K562 (cell line): ENCODE results near the gene FSTL3. TPM values are rescaled to one million over a fixed set of nuclear protein-coding genes. Genes with fewer than 3 reads are reported as not detected.

Experiments used
- ATAC-seq: fragments of 200-7000 bp; cut with Tn5 transposase; 3 replicates; pipeline ENCODE4 v1.9.1; 2020; ENCODE audit warnings: moderate library complexity
- BruUV-seq: library from RNA; stranded (reverse); fragments of 400-500 nt; replicated peaks from 2 replicates; lab custom pipeline; 2021; lab: Mats Ljungman, UMichigan
- CTCF ChIA-PET: fragments of 300-600 bp; formaldehyde crosslinking; extraction: SDS; loops from one replicate; lab custom pipeline; 2021; ENCODE audit warnings: low intra/inter-chr PET ratio; lab: Yijun Ruan, JAX
- POLR2A ChIA-PET: fragments of 300-600, 350-650 bp; sonication (Branson Sonifier 250); formaldehyde crosslinking; extraction: SDS; loops from one replicate; lab custom pipeline; 2021; ENCODE audit warnings: antibody characterized with exemption, inconsistent platforms; lab: Yijun Ruan, JAX
- DNase-seq, 4 experiments: peaks; one replicate each; pipeline versions ENCODE4 v3.0.0 to v3.0.0-alpha.2; 2011 to 2018; ENCODE audit warnings: low spot score in 3 of 4, mixed read lengths in 3 of 4; ENCODE audit errors: extremely low read depth in 1 of 4
- FAIRE-seq: peaks from 2 replicates; lab custom pipeline; 2011; peaks lifted over from hg19 to GRCh38; lab: Jason Lieb, UNC
- H2AFZ ChIP-seq: 2 replicates; pipeline ENCODE4 v1.6.0; 2011; ENCODE audit warnings: low read depth, low read length, control low read depth, inconsistent platforms
- H3K27ac ChIP-seq: fragments of 200-600 bp; 3 replicates; pipeline ENCODE4 v1.8.0; 2011; ENCODE audit warnings: low read depth, mild to moderate bottlenecking, control low read depth, inconsistent platforms, low read length, moderate library complexity, mixed read lengths; ENCODE audit errors: extremely low read depth
- H3K27me3 ChIP-seq, 2 experiments: fragments of 300-600 bp in 1 of 2; 2 replicates in 1 of 2; 3 replicates in 1 of 2; pipeline versions ENCODE4 v1.6.0 to v1.8.0; 2011; ENCODE audit warnings: inconsistent platforms in 2 of 2, low read length in 2 of 2, mild to moderate bottlenecking in 1 of 2, mixed read lengths in 1 of 2, moderate library complexity in 1 of 2; ENCODE audit not compliant: control insufficient read depth in 2 of 2, insufficient read depth in 2 of 2
- H3K36me3 ChIP-seq: fragments of 300-600 bp; 3 replicates; pipeline ENCODE4 v1.8.0; 2011; ENCODE audit warnings: mild to moderate bottlenecking, low read length, inconsistent platforms; ENCODE audit not compliant: control insufficient read depth, insufficient read depth
- H3K4me1 ChIP-seq, 2 experiments: fragments of 200-600 bp in 1 of 2; replicated peaks in 1 of 2; 2 replicates in 1 of 2; 3 replicates in 1 of 2; pipeline versions ENCODE4 v1.5.1 to v1.8.0; 2011; ENCODE audit warnings: inconsistent platforms in 2 of 2, low read length in 2 of 2, mild to moderate bottlenecking in 1 of 2, mixed read lengths in 1 of 2, moderate library complexity in 1 of 2; ENCODE audit not compliant: control insufficient read depth in 2 of 2, insufficient read depth in 2 of 2
- H3K4me2 ChIP-seq: 2 replicates; pipeline ENCODE4 v1.6.1; 2011; ENCODE audit warnings: low read length, control low read depth, inconsistent platforms, mixed read lengths; ENCODE audit not compliant: insufficient read depth
- H3K4me3 ChIP-seq: fragments of 200-600 bp; sonication (generic), shearing (Covaris generic); 2 replicates; pipeline ENCODE4 v1.5.1; 2016; ENCODE audit warnings: control low read depth, inconsistent platforms
- H3K79me2 ChIP-seq: fragments of 200-600 bp; 3 replicates; pipeline ENCODE4 v1.8.0; 2011; ENCODE audit warnings: low read length, inconsistent platforms; ENCODE audit not compliant: control insufficient read depth, insufficient read depth
- H3K9ac ChIP-seq, 2 experiments: 2 replicates each; pipeline versions ENCODE4 v1.6.0 to v1.6.1; 2011; ENCODE audit warnings: low read depth in 2 of 2, low read length in 2 of 2, control low read depth in 1 of 2, inconsistent platforms in 1 of 2, mild to moderate bottlenecking in 1 of 2, mixed read lengths in 1 of 2; ENCODE audit not compliant: insufficient read depth in 1 of 2
- H3K9me1 ChIP-seq: one replicate; pipeline ENCODE4 v1.6.0; 2011; ENCODE audit warnings: inconsistent platforms, mild to moderate bottlenecking, low read length, moderate library complexity; ENCODE audit not compliant: control insufficient read depth, insufficient read depth
- H3K9me3 ChIP-seq: replicated peaks from 2 replicates; pipeline ENCODE4 v1.5.1; 2011; ENCODE audit warnings: low read depth, low read length, inconsistent platforms; ENCODE audit not compliant: control insufficient read depth, insufficient read depth
- H4K20me1 ChIP-seq: replicated peaks from 2 replicates; pipeline ENCODE4 v1.6.1; 2011; ENCODE audit warnings: low read length, inconsistent platforms, mixed read lengths; ENCODE audit not compliant: control insufficient read depth, insufficient read depth
- GATAD2A ChIP-seq: fragments of 450-650 bp; IDR thresholded peaks from 2 replicates; pipeline ENCODE4 v1.6.1; 2017
- MXI1 ChIP-seq: IDR thresholded peaks from 2 replicates; pipeline ENCODE4 v1.6.1; 2011; ENCODE audit warnings: low read depth, mild to moderate bottlenecking, improper control_type of control experiment, low read length
- NFE2L1 ChIP-seq: fragments of 450-650 bp; IDR thresholded peaks from 2 replicates; pipeline ENCODE4 v1.6.1; 2016; ENCODE audit warnings: missing genetic modification characterization, low read depth, mild to moderate bottlenecking, missing compliant biosample characterization, moderate library complexity, borderline replicate concordance
- RUNX1 ChIP-seq: sonication (generic); IDR thresholded peaks from 2 replicates; pipeline ENCODE4 v1.6.1; 2016; ENCODE audit warnings: antibody characterized with exemption, low read depth
- SAFB ChIP-seq: fragments of 200-400 bp; formaldehyde crosslinking; IDR thresholded peaks from 2 replicates; pipeline ENCODE4 v1.6.1; 2017; ENCODE audit warnings: low read depth, low read length, borderline replicate concordance
- SFPQ ChIP-seq: fragments of 200-400 bp; formaldehyde crosslinking; IDR thresholded peaks from 2 replicates; pipeline ENCODE4 v1.6.1; 2017; ENCODE audit warnings: mild to moderate bottlenecking, low read depth, low read length, moderate library complexity
- TARDBP ChIP-seq: fragments of 450-650 bp; IDR thresholded peaks from 2 replicates; pipeline ENCODE4 v1.6.1; 2016
- TRIM28 ChIP-seq: fragments of 450-650 bp; IDR thresholded peaks from 2 replicates; pipeline ENCODE4 v1.6.1; 2017
- ZEB2 ChIP-seq: fragments of 450-650 bp; IDR thresholded peaks from 2 replicates; pipeline ENCODE4 v1.6.1; 2016
- ZNF232 ChIP-seq: sonication (generic); formaldehyde crosslinking; IDR thresholded peaks from 2 replicates; pipeline ENCODE4 v1.8.0; 2022; ENCODE audit warnings: mild to moderate bottlenecking, missing genetic modification reagents
- WGBS: fragments of 100-300 bp; shearing (Covaris generic); methylation state at CpG from one replicate; pipeline ENCODE4 v1.1.6; 2016; ENCODE audit warnings: low coverage, mixed read lengths; ENCODE audit not compliant: insufficient coverage; ENCODE audit errors: missing lambda C conversion rate; 5-methylcytosine and 5-hydroxymethylcytosine counted together
- in situ Hi-C: fragments of 300-500 bp; cut with MboI; formaldehyde crosslinking; loops from 4 replicates; pipeline ENCODE4 v1.15.0; 2018; ENCODE audit warnings: inconsistent platforms, mixed read lengths
- intact Hi-C: fragments of 100-400 bp; cut with micrococcal nuclease; formaldehyde crosslinking; loops from 2 replicates; pipeline ENCODE4 v1.14.2; 2022
- polyA plus RNA-seq, 8 experiments: library from polyadenylated mRNA; depleted of rRNA in 4 of 8; stranded (reverse) in 5 of 8; unstranded in 3 of 8; fragments of >200 nt; fragmentation: Nextera tagmentation in 2 of 8; fragmentation: Illumina TruSeq in 1 of 8; extraction: Ambion mirVana in 2 of 8; extraction: Trizol in 1 of 8; gene quantifications; 2 replicates each; pipeline versions ENCODE4 v1.2.1 to v1.2.3, GENCODE V29; 2011 to 2014; ENCODE audit warnings: inconsistent platforms in 1 of 8, missing spikeins in 1 of 8
- total RNA-seq, 7 experiments: library from RNA; depleted of rRNA in 6 of 7; stranded (reverse); fragments of >200 nt in 6 of 7; fragmentation: Illumina TruSeq in 2 of 7; extraction: Trizol in 2 of 7; gene quantifications; 2 replicates each; pipeline versions ENCODE4 v1.2.1 to v1.2.3, GENCODE V29; 2011 to 2021; ENCODE audit warnings: low replicate concordance in 1 of 7
- TF ChIP-seq, protein P1 (sequence below): IDR thresholded peaks from 2 replicates; pipeline ENCODE4 v1.6.1; 2012; ENCODE audit warnings: low read depth, low read length, improper control_type of control experiment, borderline replicate concordance
- TF ChIP-seq, protein P2 (sequence below), 2 experiments: fragments of 450-650 bp in 1 of 2; sonication (generic) in 1 of 2; formaldehyde crosslinking in 1 of 2; IDR thresholded peaks in 1 of 2; conservative IDR thresholded peaks in 1 of 2; 2 replicates each; pipeline versions ENCODE4 v1.6.1 to v1.8.1; 2016 to 2023; ENCODE audit warnings: mild to moderate bottlenecking in 2 of 2, moderate library complexity in 2 of 2, inconsistent platforms in 1 of 2, missing genetic modification reagents in 1 of 2

Gene FSTL3
- total and polyA plus RNA-seq, 9 of the 15 experiments (the other 6 are each of a cell fraction or from before 2014, with no cell fraction given) = 0.35 to 6.8 (median 4.2) TPM; not detected in 1

GRCh38 chr19:711254-711653 is 35.1 kb downstream of the FSTL3 start:
- POLR2A ChIA-PET = interaction anchor here (0.7 kb wide), 1 partner anchor 33 kb away, joined by 3 read pairs; no protein-coding TSS in a partner anchor

More at GRCh38 chr19:711254-711653, 35.1 kb downstream of the FSTL3 start:
- CTCF ChIA-PET = no interaction called here
- BruUV-seq = no TSS peak
- Histone ChIP-seq H3K4me2 (no peak overlapping the region), H3K36me3 (no peaks in the 10 kb centered on the region), H3K27ac (no peak overlapping the region), H2AFZ (no peak overlapping the region), H3K27me3 (no peaks in the 10 kb centered on the region), H4K20me1 (no peaks in the 10 kb centered on the region), H3K4me3 (no peak overlapping the region), H3K9me3 (peaks cover 1% of the 10 kb centered on the region; the same call in 1 of the 2 replicates), H3K9ac (no peak overlapping the region)
- intact Hi-C loops = no loop called here
- ATAC-seq (no peak), FAIRE-seq (no peak)
- WGBS = 37% methylated on average over 7 of the region's 8 CpGs
- TF ChIP-seq GATAD2A (no peak), ZNF232 (no peak), SAFB (no peak), TRIM28 (no peak), RUNX1 (no peak), MXI1 (no peak), TARDBP (no peak), SFPQ (no peak), NFE2L1 (no peak), ZEB2 (no peak)
- TF ChIP-seq, protein P1, sequence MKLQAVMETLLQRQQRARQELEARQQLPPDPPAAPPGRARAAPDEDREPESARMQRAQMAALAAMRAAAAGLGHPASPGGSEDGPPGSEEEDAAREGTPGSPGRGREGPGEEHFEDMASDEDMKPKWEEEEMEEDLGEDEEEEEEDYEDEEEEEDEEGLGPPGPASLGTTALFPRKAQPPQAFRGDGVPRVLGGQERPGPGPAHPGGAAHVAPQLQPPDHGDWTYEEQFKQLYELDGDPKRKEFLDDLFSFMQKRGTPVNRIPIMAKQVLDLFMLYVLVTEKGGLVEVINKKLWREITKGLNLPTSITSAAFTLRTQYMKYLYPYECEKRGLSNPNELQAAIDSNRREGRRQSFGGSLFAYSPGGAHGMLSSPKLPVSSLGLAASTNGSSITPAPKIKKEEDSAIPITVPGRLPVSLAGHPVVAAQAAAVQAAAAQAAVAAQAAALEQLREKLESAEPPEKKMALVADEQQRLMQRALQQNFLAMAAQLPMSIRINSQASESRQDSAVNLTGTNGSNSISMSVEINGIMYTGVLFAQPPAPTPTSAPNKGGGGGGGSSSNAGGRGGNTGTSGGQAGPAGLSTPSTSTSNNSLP = no peak
- TF ChIP-seq, protein P2, sequence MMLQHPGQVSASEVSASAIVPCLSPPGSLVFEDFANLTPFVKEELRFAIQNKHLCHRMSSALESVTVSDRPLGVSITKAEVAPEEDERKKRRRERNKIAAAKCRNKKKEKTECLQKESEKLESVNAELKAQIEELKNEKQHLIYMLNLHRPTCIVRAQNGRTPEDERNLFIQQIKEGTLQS (IDR thresholded peaks at IDR 0.05) = no peak
- TF ChIP-seq, protein P2 (CRISPR knock-in tag; conservative IDR thresholded peaks at IDR 0.05) = no peak
- TF ChIP-seq, all 486 proteins: peak for 0
- Histone ChIP-seq H3K4me1 (peaks cover 5 to 28% of the 10 kb centered on the region in 2 experiments; a peak in 3 of 5 replicates), H3K79me2 (no peaks in the 10 kb centered on the region), H3K9me1 (no peaks in the 10 kb centered on the region)
- in situ Hi-C loops = no loop called here
- DNase-seq = no peak
